ENCODE measurements around the gene ADAMTS13.

Gene ADAMTS13

DNA sequence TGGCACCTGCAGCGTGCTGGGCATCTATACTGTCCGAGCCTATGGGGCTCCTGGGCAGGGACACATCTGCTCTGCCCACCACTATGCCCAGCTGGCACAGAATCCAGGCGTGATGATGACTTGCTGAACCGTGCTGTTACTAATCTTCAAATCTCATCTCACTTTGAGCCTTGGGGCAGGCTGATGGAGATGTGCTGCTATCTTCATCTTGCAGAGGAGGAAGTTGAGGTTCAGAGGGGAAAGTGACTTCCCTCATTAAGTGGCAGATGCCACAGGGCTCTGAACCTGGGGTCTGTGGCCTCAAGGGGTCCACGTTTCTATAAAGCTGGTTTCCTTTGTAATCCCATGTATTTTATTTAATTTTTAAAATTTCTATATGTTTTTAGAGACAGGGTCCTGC lies 52.0 kb downstream of the ADAMTS13 start:
- DNase-seq, result peak; percentile 94

DNA sequence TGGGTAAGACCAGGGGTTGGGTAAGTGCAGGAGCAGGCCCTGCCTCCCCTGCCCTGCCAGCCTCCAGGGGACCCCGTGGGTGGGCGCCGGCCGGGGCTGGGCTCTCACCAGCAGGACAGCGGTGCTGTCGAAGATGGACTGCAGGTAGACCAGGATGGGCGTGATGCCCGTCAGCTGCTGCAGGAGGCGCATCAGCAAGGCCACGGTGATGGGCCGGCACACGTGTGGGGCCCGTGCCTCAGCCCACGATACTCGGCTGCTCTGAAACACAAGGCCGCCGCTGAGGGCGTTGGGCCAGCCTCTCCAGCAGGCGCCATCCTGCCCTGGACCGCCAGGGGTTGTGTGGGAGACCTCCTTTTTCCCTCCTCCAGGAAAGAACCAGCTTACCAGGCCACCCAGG lies 52.7 kb downstream of the ADAMTS13 start:
- DNase-seq, result no peak

DNA sequence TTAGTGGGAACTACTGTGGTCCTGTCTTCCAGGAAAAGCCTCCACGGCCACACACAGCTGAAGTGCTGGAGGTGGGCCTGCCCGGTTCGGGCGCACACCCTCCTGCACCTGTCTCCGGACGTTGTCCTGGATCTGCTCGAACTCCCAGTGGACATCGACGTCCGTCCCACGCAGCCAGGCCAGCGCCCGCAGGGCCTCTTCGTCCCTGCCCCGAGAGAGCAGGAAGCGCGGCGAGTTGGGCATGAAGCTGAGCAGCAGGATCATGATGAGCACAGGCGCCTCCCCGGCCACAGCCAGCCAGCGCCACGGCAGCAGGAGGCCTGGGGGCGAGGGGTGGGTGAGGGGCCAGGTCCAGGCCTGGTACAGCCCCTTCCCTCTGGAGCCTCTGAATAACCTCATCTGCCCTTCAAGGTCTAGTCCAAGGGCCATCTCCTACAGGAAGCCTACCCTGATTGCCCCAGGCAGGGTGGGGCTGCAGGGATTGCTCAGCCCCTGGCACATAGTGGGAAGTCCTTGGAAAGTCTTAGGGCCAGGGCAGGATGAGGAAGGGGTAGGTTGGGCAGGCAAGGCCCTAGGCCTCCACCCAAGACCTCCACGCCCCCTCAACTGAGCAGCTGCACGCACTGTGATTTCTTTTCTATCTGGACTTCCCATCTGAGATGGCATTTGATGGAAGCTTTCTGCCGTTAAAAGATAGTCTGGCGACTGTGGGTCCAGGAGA lies 53.3 kb downstream of the ADAMTS13 start:
- no peak for DNase-seq

DNA sequence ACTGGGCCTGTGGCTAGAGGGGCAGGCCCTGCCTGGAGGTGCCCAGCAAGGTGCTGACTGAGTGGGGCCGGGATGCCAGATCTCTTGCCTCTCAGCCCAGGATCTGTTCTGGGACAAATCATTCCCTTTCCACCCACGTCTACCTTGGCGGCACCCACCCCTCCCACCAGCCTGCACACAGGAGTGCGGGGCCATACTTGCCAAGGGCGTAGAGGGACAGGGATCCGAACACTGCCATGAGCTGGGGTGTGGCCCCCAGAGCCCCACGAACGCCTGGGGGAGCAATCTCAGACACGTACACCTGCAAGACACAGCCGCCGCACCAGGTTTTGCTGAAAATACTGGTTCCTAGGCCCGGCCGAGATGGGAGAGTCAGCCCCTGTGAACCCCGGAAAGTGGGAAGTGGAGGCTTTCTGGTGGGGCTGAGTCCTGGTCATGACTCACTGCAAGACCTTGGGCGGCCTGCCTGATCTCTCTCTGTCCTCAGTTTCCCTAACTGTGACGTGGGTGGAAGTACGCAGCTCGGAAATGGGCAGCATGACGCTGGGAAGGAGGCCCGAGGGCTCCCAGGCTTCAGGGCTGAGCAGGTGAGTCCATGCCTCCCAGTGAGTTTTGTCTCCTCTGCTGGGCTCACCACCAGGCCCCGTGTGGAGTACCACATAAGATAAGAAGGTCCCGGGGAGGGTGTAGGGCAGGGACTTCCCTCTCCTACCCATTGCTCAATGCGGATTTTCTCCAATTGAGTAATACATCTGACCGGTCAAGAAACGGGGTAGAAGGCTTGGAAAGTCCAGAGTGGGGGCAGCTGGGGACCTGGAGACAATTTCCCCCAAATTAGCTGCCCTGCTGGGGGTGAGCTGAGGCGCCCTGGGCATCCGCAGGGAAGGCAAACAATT lies 54.1 kb downstream of the ADAMTS13 start:
- DNase-seq, result peak; percentile 81

DNA sequence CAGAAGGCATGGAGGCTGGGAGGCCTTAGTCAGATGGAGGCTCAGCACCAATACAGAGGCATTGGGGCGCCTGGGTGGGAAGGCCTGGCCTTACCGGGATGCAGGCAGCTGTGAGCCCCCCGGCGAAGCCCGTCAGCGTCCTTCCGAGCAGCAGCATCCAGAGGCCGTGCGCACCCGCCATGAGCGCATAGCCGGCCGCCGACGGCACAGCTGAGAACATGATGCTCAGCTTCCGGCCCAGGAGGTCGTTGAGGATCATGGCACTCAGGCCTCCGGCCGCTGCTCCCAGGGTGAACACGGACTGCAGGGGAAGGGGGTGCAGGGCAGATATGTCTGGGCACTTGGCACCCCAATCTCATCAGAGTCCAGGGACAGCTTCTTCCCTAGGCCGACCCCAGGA lies 54.8 kb downstream of the ADAMTS13 start:
- no peak for DNase-seq

DNA sequence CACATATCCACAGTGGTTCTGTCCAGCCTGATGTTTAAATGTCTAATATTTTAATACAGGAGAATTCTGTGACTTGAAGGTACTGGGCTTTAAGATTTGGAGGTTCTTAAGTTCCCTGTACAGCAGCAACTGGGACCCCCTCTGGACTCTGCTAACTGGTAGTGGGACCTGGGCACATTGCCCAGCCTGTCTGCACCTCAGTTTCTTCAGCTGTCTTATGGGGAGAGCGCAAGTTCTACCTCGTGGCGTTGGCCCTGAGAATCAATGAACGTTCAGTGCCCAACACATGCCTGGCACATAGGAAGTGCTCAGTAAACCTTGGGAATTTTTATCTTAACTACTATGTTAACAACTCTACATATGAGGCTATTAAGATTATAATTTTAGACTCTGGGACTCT lies 55.3 kb downstream of the ADAMTS13 start:
- DNase-seq, result no peak

DNA sequence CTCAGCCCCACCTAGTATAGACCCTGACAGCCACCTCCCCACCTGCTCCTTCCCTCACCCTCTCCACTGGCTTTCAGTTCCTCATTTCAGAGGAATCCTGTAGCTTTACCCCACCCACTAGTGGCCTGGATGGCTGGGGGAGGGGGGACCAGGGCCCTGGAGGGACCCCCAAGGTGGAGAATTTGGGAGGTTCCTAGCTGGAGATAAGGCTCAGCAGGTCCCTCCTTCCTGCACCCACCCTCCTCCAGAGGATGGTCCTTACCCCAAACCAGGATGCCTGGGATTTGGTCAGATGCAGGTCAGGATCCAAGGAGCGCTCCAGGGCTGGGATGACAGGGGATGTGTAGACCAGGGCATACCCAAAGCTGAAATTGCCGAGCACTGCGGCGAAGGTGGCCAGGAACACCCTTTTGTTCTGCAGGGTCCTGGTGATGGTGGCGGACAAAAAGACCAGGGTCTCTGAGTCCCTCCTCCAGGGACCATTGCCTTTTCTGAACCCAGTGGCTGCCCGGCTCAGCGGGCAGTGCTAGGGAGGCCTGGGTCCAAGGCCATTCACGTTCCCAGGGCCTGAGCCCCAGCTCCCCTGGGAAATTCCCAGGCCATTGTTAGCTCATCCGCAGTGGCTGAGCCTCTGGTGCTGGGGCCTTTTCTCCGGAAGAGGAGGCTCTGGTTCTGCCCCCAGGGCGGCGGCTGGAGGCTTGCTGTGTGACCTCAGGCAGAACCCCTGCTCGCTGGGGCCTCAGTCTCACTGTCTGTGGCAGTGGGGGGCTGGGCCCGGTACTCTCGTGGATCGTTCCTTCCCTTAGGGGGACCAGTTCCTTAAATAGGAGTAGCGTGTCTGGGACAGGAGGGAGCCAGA lies 56.1 kb downstream of the ADAMTS13 start:
- DNase-seq, result peak; percentile 52

DNA sequence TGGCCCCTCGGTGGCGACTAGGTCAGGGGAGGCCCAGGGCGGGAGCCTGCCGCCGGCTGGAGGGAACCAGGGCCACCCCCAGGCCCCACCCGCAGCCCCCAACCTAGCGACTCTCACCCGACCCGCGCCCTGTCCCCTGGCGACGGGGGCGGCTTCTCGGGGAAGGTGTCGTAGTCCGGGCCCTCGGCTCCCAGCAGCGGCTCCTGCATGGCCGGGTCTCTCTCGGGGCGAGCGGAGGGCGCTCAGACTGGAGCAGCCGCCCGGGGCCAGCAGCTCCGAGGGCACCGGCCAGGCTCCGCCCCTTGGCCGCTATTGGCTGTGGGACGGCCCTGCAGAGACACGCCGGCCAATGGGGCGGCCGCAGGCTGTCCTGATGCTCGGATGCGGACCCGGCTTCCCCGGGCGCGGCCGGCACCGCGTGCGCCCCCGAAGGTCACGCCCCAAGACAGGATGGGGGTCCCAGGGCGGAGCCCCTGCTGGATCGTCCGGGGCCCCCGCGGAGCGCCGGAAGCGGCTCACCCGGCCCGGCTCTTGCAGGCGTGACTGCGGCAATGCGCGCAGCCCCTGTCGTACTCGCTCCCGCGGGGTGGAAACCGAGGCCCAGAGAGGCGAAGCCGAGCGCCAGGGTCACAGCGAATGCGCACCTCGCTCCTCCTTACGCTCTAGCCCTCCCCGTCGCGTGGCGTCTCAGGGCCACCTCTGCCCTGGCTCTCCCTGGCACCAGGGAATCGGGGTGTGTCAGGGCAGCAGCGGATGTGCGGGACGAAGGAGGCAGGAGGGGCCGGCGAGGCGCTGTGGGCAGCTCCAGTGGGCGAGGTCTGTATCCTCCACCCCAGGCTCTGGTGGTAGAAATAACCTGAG lies 56.9 kb downstream of the ADAMTS13 start, which contains the start of gene SLC2A6:
Gene SLC2A6 (minus strand): TSS at position 249 of the 861 bp plus-strand sequence. CDS start 40 bp downstream, at position 209.
- DNase-seq, result peak; percentile 93

DNA sequence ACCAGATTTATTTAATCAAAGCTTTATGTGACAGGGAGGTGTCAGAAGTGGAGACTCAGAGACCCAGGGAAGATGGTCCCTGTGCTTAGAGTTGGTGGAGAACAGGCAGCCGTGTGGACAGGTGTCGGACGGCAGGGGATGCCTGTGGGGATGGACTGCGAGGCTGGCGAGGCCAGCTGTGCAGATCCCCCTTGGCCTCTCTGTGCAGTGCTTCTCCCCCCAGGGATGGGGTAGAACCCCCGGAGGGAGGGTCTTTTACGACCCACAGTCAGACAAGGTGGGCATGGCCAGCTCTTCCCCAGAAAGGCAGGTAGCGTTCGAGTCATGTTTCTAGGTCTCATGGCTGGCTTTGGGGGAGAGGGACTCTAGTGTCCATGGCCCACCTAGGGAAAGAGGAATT lies 61.4 kb downstream of the ADAMTS13 start:
- no peak for DNase-seq

DNA sequence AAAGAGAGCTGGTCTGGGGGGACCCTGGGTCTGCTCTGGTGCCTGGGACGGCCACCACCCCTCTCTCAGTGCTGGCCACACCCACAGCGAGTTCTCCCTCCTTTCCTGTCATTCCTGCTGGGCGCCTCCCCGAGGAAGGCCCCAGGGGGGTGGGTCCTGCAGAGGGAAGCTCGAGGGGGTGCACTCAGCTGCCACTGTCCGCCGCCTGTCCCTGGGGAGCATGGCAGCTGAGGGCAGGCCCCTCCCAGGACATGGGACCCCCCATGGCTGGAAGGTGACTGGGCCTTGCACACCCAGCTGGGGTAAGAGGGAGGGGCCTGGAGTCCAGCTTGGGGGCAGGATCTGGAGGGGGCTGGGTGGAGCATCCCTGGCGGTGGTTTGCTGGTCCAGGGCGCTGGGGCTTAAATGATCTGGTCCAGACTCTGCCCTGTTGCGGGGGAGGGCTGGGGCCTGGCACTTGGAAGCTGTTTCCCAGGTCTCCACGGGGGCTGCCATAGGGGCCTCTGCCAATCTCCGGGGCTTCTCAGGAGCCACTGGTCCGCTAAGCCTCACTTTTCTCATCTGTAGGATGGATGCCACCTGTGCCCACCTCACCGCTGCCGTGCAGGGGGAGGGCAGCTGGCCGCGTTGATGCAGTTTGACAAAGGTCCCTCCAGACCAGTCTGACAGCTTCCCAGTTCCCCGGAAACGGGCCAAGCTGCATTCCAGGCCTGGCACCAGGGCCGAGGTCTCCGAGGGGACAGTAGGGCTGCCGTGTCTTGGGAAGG lies 62.7 kb downstream of the ADAMTS13 start:
- DNase-seq, result no peak

DNA sequence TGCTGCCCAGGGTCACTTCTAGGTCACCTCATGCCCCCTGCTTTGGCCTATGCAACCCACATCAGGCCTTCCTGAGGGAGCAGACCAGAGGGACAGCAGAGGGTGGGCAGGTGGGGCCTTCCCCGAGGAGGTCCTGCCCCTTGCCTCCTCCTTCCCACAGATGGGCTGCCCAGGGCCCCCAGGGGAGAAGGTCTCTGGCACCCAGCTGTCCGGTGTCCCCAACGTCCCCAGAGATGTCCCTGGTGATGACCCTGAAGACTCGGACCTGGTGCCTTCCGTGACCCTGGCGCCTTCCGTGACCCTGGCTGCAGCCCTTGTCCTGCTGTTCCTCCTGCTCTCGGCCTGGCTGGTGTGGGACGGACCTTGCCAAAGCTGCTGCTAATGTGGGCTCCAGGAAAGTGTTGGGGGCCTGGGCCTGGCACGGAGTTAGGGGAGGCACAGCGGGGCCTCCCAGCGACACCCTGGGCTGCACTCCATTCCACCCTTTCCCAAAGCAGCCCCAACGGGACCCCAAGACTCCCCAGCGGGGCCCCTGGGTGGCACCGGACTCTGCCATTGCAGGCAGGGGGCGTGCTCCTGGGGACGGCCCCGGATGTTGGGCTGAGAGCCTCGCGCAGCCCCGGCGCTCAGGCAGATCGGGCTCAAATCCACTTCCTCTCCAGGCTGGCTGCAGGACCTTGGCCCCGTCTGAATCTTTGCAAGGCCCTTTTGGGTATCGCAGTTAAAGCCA lies 63.5 kb downstream of the ADAMTS13 start:
- peak; percentile 71 for DNase-seq

DNA sequence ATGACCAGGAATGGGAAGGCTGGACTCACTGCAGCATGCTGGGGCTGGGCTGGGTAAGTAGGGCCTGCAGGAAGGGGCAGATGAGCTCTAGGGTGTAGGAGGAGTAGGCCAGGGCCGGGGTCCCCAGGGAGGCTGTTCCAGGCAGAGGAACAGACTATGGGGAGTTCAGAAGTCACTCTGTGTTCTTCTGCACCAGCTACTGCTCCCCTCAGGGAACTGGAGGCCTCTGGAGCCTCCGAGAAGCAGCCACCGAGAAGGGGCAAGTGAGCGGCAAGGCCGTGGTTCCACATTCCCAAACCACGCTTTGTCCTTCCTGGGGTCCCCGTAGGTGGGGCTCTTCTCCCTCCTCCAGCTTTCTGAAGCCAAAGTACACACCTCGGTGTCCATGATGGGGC lies 65.2 kb downstream of the ADAMTS13 start:
- DNase-seq, result no peak

DNA sequence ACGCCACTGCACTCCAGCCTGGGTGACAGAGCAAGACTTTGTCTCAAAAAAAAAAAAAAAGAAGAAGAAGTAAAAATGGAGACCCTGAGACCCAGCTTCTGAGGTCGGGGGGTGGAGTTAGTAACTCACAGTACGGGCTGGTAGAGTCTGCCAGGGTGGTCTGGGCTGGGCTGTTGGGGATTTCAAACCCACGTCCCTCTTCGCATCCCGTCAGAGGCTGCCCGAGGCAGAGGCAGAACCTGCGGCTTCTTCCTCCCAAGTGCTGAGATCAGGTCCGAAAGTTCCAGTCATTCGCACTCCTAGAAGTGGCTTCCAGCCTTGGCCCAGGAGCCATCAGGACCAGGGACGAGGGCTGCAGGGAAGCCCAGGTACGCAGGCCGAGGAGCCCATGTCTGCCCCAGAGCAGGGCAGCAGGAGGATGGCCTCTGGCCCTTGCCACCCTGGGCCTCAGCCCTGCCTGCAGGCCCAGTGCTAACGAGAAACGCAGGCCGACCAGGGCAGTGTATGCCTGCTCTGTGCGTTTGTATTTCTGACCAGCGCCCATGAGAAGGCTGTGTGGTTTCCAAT lies 66.6 kb downstream of the ADAMTS13 start:
- DNase-seq, result no peak

DNA sequence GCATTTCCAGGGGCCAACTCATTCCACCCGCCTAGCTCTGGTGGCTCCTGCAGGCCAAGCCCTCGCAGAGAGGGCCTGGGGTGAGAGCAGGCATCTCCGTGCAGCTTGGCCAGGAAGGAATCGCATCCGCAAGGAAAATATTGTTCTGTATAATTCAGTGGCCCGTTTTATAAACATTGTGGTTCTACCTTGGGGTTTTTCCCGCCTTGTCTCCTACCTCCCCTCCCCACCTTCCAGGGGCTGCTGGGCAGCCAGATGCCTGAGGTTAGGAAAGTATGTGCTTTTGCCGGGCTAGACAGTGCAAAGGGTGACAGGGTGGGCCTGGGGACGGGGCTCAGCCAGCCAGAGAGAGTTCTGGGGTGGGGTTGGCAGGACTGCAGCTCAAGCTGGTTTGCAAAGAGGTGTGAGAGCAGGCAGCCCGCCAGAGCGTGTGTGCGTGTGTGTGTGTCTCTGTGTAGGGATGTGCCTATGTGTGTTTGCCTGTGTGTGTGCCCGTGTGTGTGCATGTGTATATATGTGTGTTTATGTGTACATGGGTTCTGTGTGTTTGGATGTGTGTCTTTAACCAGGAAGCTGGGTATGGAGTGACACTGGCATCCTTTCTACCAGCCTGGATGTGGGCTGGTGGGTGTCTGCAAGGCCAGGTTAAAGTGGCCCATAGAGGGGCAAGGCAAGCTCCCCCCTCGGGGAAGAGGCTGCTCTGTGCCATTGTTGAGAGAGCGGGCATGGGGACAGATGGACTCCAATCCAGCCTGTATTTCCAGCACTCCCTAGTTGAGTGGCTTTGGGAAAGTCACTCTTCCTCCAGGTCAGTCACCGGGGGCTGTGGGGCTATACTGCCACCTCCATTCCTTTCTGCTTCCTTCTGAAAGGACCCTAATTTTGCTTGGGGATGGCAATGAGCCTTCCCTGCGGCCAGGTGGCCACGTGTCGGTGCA lies 67.4 kb downstream of the ADAMTS13 start:
- no peak for DNase-seq

DNA sequence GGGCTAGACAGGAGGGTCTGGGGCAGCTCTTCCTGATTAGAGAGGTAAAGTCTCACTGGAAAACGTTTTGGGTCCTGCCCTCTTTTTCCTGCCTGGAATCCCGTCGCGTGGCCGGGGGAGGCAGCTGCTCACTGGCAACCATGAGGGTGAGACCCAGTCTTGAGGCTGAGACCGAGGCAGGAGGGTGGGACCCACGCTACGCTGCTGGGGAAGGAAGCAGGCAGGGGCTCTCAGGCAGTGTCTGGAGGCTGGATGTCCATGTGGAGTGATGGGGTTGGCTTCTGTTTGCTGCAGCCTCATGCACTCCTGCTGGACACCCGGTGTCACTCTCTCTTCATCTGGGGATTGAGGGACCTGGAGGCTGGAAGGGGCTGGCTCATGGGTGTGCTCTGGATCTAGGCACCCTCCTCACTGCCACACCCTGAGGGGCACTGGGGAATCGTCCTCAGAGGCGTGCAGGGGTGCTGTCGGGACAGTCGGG lies 68.1 kb downstream of the ADAMTS13 start:
- no peak for DNase-seq

DNA sequence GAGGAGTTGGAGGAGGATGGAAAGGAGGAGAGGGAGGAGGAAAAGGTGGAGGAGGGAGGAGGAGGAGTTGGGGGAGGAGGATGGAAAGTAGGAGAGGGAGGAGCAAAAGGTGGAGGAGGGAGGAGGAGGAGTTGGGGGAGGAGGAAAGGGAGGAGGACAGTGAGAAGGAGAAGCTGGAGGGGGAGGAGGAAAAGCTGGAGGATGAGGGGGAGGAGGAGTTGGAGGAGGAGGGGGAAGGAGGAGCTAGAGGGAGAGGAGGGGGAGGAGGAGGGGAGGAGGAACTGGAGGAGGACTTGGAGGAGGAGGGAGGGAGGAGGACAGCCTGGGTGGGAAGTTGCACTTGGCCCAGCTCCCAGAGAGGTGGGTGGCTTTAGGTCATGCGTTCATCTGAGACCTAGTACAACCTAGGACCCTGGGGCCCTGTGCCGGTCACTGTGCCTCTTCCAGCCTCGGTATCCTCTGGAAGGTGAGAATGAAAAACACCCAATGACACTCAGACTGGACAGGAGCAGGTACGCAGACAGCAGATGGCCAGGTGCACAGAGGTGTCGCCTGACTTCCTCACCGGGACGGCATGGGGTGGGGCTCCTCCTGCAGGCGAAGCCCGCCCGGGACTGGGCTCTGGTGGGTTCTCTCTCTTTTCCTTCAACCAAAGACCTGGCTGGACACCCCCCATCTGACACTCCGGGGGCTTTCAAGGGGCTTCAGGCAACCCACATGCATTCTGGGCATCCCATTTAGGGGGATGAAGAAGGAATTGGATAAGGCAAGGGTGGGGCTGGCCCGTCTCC lies 68.9 kb downstream of the ADAMTS13 start:
- DNase-seq, result no peak

DNA sequence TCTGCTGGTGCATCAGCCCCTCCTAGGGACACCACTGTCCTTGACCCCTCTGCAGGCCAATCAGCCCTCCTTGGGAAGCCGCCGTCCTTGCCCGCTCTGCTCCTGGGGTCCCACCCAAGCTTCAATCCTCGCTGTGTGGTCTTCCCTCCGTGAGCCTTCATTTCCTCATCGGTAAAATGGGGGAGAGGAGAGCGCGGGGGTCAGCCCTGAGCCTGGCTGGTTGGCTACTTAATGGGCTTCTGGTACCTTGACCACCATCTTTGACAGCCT lies 69.4 kb downstream of the ADAMTS13 start:
- no peak for DNase-seq

All from hematopoietic multipotent progenitor cell treated with erythropoietin and hydrocortisone succinate and interleukin-3 and kit ligand, for 4 days (in vitro differentiated cells).